IMR-90 (cell line): Measurements from ENCODE around the gene WDR5.

Experiments
- CHD1 ChIP-seq: IDR thresholded peaks from 2 replicates; pipeline ENCODE4 v1.6.1; 2012; ENCODE audit warnings: low read depth, low read length, improper control_type of control experiment
- MAFK ChIP-seq: IDR thresholded peaks from 2 replicates; pipeline ENCODE4 v1.6.1; 2012; ENCODE audit warnings: low read depth, low read length, improper control_type of control experiment
- MAZ ChIP-seq: IDR thresholded peaks from 2 replicates; pipeline ENCODE4 v1.6.1; 2012; ENCODE audit warnings: low read depth, mild to moderate bottlenecking, low read length, improper control_type of control experiment, moderate library complexity, borderline replicate concordance
- NFE2L2 ChIP-seq: fragments of 150-350 bp; IDR thresholded peaks from 2 replicates; pipeline ENCODE4 v1.6.1; 2016; ENCODE audit warnings: low read depth, mild to moderate bottlenecking, low read length
- POLR2A ChIP-seq: IDR thresholded peaks from 2 replicates; pipeline ENCODE4 v1.6.1; 2012; ENCODE audit warnings: mild to moderate bottlenecking, low read depth, low read length
- RAD21 ChIP-seq: IDR thresholded peaks from 2 replicates; pipeline ENCODE4 v1.6.1; 2012; ENCODE audit warnings: low read length, improper control_type of control experiment
- RFX5 ChIP-seq: IDR thresholded peaks from 2 replicates; pipeline ENCODE4 v1.8.0; 2012; ENCODE audit warnings: low read depth, mild to moderate bottlenecking, low read length, moderate library complexity
- SMC3 ChIP-seq: fragments of 150-350 bp; IDR thresholded peaks from 2 replicates; pipeline ENCODE4 v1.6.1; 2016; ENCODE audit warnings: low read depth, mild to moderate bottlenecking, antibody characterized with exemption, low read length, moderate library complexity
- TF ChIP-seq, protein P1 (sequence below): conservative IDR thresholded peaks from 2 replicates; pipeline ENCODE4 v1.5.1; 2012; ENCODE audit warnings: mild to moderate bottlenecking, low read depth, low read length, improper control_type of control experiment
- TF ChIP-seq, protein P2 (sequence below): fragments of 150-350 bp; IDR thresholded peaks from 2 replicates; pipeline ENCODE4 v1.6.1; 2017; ENCODE audit warnings: mild to moderate bottlenecking, antibody characterized with exemption, low read length, low read depth

DNA sequence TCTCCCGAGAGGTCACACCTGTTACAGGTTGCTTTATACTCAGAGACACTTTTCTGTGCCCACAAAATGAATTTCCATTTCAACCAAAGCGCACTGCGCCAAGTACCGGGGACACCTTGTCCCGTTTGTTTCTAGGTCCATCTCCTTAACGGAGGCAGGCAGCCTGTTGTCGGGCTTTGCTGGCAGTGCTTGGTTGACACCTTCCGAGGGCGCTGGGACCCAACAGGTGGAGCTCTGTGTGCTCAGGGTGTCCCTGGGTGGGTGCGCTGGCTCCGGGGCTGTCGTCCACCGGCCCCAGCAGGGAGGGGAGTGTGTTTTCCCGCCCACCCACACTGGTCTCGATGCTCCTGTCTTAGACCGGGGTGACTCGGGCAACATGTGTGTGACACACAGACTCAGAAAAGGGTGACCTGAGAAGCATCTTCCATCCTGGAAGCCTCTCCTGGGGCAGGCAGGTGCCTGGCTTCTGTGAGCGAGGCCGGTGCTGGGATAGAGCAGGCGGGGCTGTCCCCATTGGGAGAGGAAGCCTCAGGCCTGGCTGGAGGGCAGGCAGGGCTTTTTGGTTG lies 20.0 kb downstream of the WDR5 start:
- no peak for TF ChIP-seq POLR2A
- TF ChIP-seq, protein P1, sequence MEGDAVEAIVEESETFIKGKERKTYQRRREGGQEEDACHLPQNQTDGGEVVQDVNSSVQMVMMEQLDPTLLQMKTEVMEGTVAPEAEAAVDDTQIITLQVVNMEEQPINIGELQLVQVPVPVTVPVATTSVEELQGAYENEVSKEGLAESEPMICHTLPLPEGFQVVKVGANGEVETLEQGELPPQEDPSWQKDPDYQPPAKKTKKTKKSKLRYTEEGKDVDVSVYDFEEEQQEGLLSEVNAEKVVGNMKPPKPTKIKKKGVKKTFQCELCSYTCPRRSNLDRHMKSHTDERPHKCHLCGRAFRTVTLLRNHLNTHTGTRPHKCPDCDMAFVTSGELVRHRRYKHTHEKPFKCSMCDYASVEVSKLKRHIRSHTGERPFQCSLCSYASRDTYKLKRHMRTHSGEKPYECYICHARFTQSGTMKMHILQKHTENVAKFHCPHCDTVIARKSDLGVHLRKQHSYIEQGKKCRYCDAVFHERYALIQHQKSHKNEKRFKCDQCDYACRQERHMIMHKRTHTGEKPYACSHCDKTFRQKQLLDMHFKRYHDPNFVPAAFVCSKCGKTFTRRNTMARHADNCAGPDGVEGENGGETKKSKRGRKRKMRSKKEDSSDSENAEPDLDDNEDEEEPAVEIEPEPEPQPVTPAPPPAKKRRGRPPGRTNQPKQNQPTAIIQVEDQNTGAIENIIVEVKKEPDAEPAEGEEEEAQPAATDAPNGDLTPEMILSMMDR = no peak
- TF ChIP-seq RAD21 = no peak
- TF ChIP-seq CHD1 = no peak
- no peak for TF ChIP-seq RFX5
- no peak for TF ChIP-seq SMC3
- no peak for TF ChIP-seq MAZ
- no peak for TF ChIP-seq MAFK
- TF ChIP-seq NFE2L2 = no peak
- TF ChIP-seq, protein P2, sequence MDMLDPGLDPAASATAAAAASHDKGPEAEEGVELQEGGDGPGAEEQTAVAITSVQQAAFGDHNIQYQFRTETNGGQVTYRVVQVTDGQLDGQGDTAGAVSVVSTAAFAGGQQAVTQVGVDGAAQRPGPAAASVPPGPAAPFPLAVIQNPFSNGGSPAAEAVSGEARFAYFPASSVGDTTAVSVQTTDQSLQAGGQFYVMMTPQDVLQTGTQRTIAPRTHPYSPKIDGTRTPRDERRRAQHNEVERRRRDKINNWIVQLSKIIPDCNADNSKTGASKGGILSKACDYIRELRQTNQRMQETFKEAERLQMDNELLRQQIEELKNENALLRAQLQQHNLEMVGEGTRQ = no peak
